ENCODE results near the gene TMEM125.

TMEM125 gene

DNA sequence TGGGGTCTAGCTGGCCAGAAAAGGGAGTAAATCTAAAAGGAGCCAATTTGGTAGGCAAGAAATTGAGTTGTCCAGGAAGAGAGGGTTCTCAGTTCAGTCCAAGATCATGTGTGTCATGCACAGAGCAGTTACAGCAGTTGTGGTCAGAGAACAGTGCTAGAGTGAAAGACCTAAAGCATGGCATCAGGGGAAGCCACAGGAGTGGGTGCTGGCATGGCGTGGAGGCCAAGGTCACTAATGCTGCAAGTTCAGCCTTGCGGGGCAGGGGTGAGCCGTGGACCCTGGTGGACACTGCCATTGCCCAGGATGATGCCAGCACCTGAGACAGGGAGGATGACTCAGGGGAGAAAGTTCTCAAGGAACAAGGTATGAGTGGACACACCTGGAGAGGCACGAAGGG, 16.6 kb upstream of the TMEM125 start:
- Histone ChIP-seq H3K14ac (ENCODE audit: low read length) (no peak overlapping the region), H2AFZ (ENCODE audit: insufficient read depth, low read length, poor library complexity) (no peak overlapping the region), H3K9me3 (ENCODE audit: insufficient read depth, low read depth, low read length) (peaks cover 22% of the 10 kb centered on the region), H3K79me2 (ENCODE audit: control insufficient read depth, insufficient read depth, low read length, poor library complexity) (no peaks in the 10 kb centered on the region), H2AK5ac (ENCODE audit: low read length) (no peak overlapping the region), H4K91ac (ENCODE audit: low read depth, low read length) (no peak overlapping the region), H4K12ac (ENCODE audit: low read depth, low read length) (no peak overlapping the region), H3K4ac (ENCODE audit: low read depth, low read length) (no peak overlapping the region), H2BK120ac (ENCODE audit: insufficient read depth, low read length, poor library complexity) (no peak overlapping the region), H4K8ac (ENCODE audit: low read depth, low read length) (no peak overlapping the region), H3K79me1 (ENCODE audit: low read length) (no peaks in the 10 kb centered on the region), H2BK12ac (ENCODE audit: low read length) (no peak overlapping the region), H3K27ac (ENCODE audit: low read depth, low read length) (no peak overlapping the region), H3K36me3 (ENCODE audit: control insufficient read depth in 1 of 2, insufficient read depth in 2 of 2, low read length in 2 of 2) (no peaks in the 10 kb centered on the region), H3K4me2 (ENCODE audit: low read length) (no peak overlapping the region), H3K27me3 (ENCODE audit: insufficient read depth, low read length) (no peaks in the 10 kb centered on the region), H3K4me3 (ENCODE audit: low read depth, low read length) (no peak overlapping the region), H3K23ac (ENCODE audit: low read length) (no peak overlapping the region), H3K4me1 (ENCODE audit: control insufficient read depth in 1 of 2, insufficient read depth in 2 of 2, low read length in 2 of 2) (no peaks in the 10 kb centered on the region), H2BK5ac (ENCODE audit: low read depth, low read length, poor library complexity) (no peak overlapping the region), H3K9ac (ENCODE audit: low read length) (no peak overlapping the region), H3K18ac (ENCODE audit: low read length) (no peak overlapping the region)
- no peak for DNase-seq
- no CpG with 5 or more reads among the region's 4 CpGs for WGBS (ENCODE audit: extremely low coverage, insufficient coverage, insufficient read length)

DNA sequence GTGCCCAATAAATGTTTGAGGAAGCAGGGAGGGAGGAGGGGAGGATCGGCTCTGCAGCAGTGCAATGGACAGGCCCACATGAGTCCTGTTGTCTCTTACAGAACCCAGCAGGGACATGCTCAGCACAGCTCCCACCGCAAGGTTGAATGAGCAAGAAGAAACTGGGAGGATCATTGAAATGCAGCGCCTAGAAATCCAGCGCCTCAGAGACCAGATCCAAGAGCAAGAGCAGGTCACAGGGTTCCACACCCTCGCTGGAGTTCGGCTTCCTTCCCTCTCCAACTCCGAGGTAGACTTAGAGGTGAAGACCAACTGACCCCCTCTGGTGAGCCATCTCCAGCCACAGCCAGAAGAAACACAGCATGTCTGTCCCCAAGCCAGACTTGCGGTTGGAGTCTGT, 15.9 kb upstream of the TMEM125 start:
- Histone ChIP-seq H3K27me3 (ENCODE audit: insufficient read depth, low read length) (no peaks in the 10 kb centered on the region), H3K18ac (ENCODE audit: low read length) (no peak overlapping the region), H3K14ac (ENCODE audit: low read length) (no peak overlapping the region), H4K91ac (ENCODE audit: low read depth, low read length) (no peak overlapping the region), H2AFZ (ENCODE audit: insufficient read depth, low read length, poor library complexity) (no peak overlapping the region), H3K27ac (ENCODE audit: low read depth, low read length) (no peak overlapping the region), H2BK120ac (ENCODE audit: insufficient read depth, low read length, poor library complexity) (no peak overlapping the region), H4K12ac (ENCODE audit: low read depth, low read length) (no peak overlapping the region), H3K9ac (ENCODE audit: low read length) (no peak overlapping the region), H3K4me1 (ENCODE audit: control insufficient read depth in 1 of 2, insufficient read depth in 2 of 2, low read length in 2 of 2) (no peaks in the 10 kb centered on the region), H3K23ac (ENCODE audit: low read length) (no peak overlapping the region), H3K9me3 (ENCODE audit: insufficient read depth, low read depth, low read length) (peaks cover 26% of the 10 kb centered on the region), H3K4ac (ENCODE audit: low read depth, low read length) (no peak overlapping the region), H3K4me2 (ENCODE audit: low read length) (no peak overlapping the region), H3K36me3 (ENCODE audit: control insufficient read depth in 1 of 2, insufficient read depth in 2 of 2, low read length in 2 of 2) (no peaks in the 10 kb centered on the region), H2BK5ac (ENCODE audit: low read depth, low read length, poor library complexity) (no peak overlapping the region), H2AK5ac (ENCODE audit: low read length) (no peak overlapping the region), H3K4me3 (ENCODE audit: low read depth, low read length) (no peak overlapping the region), H4K8ac (ENCODE audit: low read depth, low read length) (no peak overlapping the region), H2BK12ac (ENCODE audit: low read length) (no peak overlapping the region), H3K79me1 (ENCODE audit: low read length) (no peaks in the 10 kb centered on the region), H3K79me2 (ENCODE audit: control insufficient read depth, insufficient read depth, low read length, poor library complexity) (no peaks in the 10 kb centered on the region)
- no peak for DNase-seq
- no CpG with 5 or more reads among the region's 8 CpGs for WGBS (ENCODE audit: extremely low coverage, insufficient coverage, insufficient read length)

DNA sequence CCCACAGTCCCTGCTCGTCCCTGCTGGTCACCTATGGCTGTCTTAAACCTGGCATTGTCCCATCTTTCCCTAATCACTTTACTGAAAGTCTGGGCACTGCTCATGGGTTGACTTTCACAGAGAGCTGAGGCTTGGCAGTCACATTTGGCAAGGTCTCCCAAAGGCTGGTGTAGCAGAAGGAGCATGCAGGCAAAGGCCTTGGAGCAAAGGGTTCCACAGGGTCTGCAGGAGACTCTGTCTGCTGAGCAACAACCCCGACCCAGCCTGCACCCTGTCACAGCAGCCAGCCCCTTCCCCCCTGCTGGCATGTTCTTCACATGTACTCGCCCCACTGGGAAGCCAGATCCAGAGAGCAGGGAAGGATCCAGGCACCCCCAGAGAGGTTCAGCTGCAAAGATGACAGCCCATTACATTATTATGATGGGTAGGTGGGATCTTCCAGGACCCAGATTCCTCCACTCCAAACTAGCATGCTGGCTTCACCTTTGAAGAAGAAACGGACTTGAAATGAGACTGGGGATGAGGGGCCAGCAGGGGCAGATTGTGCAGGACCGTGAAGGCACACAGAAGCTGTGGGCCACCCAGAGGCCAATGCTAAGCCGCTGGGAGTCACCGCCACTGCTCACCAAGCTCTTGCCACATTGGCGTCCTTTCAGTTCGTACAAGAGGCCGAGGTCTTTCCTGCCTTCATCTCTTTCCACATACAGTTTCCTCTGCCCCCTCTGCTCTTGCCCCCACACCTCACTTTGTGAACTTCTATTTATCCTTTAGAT, 14.2 kb upstream of the TMEM125 start:
- no peaks in the 10 kb centered on the region for H3K36me3 ChIP-seq (ENCODE audit: control insufficient read depth in 1 of 2, insufficient read depth in 2 of 2, low read length in 2 of 2)
- no CpG with 5 or more reads among the region's 10 CpGs for WGBS (ENCODE audit: extremely low coverage, insufficient coverage, insufficient read length)

DNA sequence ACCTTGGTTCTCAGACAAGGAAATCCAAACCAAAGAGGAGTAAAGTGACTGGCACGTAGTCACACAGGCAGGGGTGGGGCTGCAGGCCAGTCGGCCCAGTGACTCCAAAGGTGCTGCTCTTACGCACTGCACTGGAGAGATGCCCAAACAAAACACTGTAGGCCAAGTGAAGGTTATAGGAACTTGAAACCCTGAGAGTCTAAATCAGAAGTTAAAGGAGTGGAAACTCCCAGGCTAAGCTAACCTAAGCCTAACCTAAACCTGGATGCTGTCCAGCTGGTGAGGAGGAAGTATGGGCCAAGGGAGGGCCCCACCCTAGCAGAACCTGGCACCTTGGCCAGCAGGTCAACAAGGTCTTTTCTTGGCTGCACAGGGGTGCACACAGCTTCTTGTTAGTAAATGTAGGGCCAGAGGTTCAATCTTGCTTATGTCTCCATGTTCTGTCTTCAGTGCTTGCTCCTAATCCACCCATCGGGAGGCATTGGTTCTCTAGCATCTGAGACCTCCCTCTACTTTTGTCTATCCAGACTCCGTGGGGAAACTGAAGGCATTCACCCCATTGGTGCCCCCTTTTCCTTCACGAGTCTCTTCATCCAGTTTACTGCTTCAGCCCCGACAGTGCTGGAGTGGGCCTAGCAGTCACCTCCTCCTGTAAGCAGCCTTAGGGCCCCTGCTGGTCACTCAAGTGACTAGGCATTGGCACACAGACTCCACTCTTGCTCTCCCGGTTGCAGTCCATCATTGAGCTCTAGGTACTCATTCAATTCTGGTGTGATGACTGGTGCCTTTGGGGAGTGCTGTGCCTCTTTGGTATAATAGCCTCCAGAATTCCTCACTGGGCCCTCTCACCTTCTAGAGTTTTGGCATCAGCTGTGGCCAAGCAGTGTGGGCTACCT, 12.9 kb upstream of the TMEM125 start:
- H3K79me2 ChIP-seq (ENCODE audit: control insufficient read depth, insufficient read depth, low read length, poor library complexity): no peaks in the 10 kb centered on the region
- H3K14ac ChIP-seq (ENCODE audit: low read length): no peak overlapping the region
- H3K4me3 ChIP-seq (ENCODE audit: low read depth, low read length): no peak overlapping the region
- no peaks in the 10 kb centered on the region for H3K27me3 ChIP-seq (ENCODE audit: insufficient read depth, low read length)
- H2AFZ ChIP-seq (ENCODE audit: insufficient read depth, low read length, poor library complexity): no peak overlapping the region
- no peak overlapping the region for H2AK5ac ChIP-seq (ENCODE audit: low read length)
- no peak overlapping the region for H3K18ac ChIP-seq (ENCODE audit: low read length)
- H3K79me1 ChIP-seq (ENCODE audit: low read length): no peaks in the 10 kb centered on the region
- H2BK12ac ChIP-seq (ENCODE audit: low read length): no peak overlapping the region
- H3K9ac ChIP-seq (ENCODE audit: low read length): no peak overlapping the region
- peaks cover 27% of the 10 kb centered on the region for H3K9me3 ChIP-seq (ENCODE audit: insufficient read depth, low read depth, low read length)
- no CpG with 5 or more reads among the region's 8 CpGs for WGBS (ENCODE audit: extremely low coverage, insufficient coverage, insufficient read length)
- no peak for DNase-seq
- no peak overlapping the region for H3K27ac ChIP-seq (ENCODE audit: low read depth, low read length)
- no peak overlapping the region for H4K91ac ChIP-seq (ENCODE audit: low read depth, low read length)
- no peak overlapping the region for H4K8ac ChIP-seq (ENCODE audit: low read depth, low read length)
- no peak overlapping the region for H4K12ac ChIP-seq (ENCODE audit: low read depth, low read length)
- no peak overlapping the region for H3K4me2 ChIP-seq (ENCODE audit: low read length)
- no peaks in the 10 kb centered on the region for H3K36me3 ChIP-seq (ENCODE audit: control insufficient read depth in 1 of 2, insufficient read depth in 2 of 2, low read length in 2 of 2)
- H2BK5ac ChIP-seq (ENCODE audit: low read depth, low read length, poor library complexity): no peak overlapping the region
- no peak overlapping the region for H3K23ac ChIP-seq (ENCODE audit: low read length)
- H3K4me1 ChIP-seq (ENCODE audit: control insufficient read depth in 1 of 2, insufficient read depth in 2 of 2, low read length in 2 of 2): no peaks in the 10 kb centered on the region
- no peak overlapping the region for H3K4ac ChIP-seq (ENCODE audit: low read depth, low read length)
- no peak overlapping the region for H2BK120ac ChIP-seq (ENCODE audit: insufficient read depth, low read length, poor library complexity)

More for the DNA sequence above, 14.2 kb upstream of the TMEM125 start:
- H3K27me3 ChIP-seq (ENCODE audit: insufficient read depth, low read length): no peaks in the 10 kb centered on the region
- H4K12ac ChIP-seq (ENCODE audit: low read depth, low read length): no peak overlapping the region
- no peak overlapping the region for H4K8ac ChIP-seq (ENCODE audit: low read depth, low read length)
- H3K9me3 ChIP-seq (ENCODE audit: insufficient read depth, low read depth, low read length): peaks cover 26% of the 10 kb centered on the region
- no peak overlapping the region for H3K9ac ChIP-seq (ENCODE audit: low read length)
- H3K4ac ChIP-seq (ENCODE audit: low read depth, low read length): no peak overlapping the region
- H2BK12ac ChIP-seq (ENCODE audit: low read length): no peak overlapping the region
- no peak overlapping the region for H2BK120ac ChIP-seq (ENCODE audit: insufficient read depth, low read length, poor library complexity)
- H3K79me1 ChIP-seq (ENCODE audit: low read length): no peaks in the 10 kb centered on the region
- H3K18ac ChIP-seq (ENCODE audit: low read length): no peak overlapping the region
- DNase-seq: no peak
- H2AFZ ChIP-seq (ENCODE audit: insufficient read depth, low read length, poor library complexity): no peak overlapping the region
- no peaks in the 10 kb centered on the region for H3K4me1 ChIP-seq (ENCODE audit: control insufficient read depth in 1 of 2, insufficient read depth in 2 of 2, low read length in 2 of 2)
- H3K27ac ChIP-seq (ENCODE audit: low read depth, low read length): no peak overlapping the region
- H3K23ac ChIP-seq (ENCODE audit: low read length): no peak overlapping the region
- no peak overlapping the region for H4K91ac ChIP-seq (ENCODE audit: low read depth, low read length)
- no peak overlapping the region for H3K14ac ChIP-seq (ENCODE audit: low read length)
- H3K4me3 ChIP-seq (ENCODE audit: low read depth, low read length): no peak overlapping the region
- no peak overlapping the region for H2BK5ac ChIP-seq (ENCODE audit: low read depth, low read length, poor library complexity)
- H3K79me2 ChIP-seq (ENCODE audit: control insufficient read depth, insufficient read depth, low read length, poor library complexity): no peaks in the 10 kb centered on the region
- no peak overlapping the region for H2AK5ac ChIP-seq (ENCODE audit: low read length)
- no peak overlapping the region for H3K4me2 ChIP-seq (ENCODE audit: low read length)

Data from trophoblast cell (in vitro differentiated cells and primary cell).